GM21423 (cell line): ENCODE data around the gene LHX3.

Experiments used
- ATAC-seq: cut with Tn5 transposase; IDR thresholded peaks from one replicate; pipeline ENCODE4 v1.9.1; 2021; ENCODE audit warnings: mild to moderate bottlenecking, moderate library complexity; ENCODE audit not compliant: unreplicated experiment

LHX3 gene

GRCh38 chr9:136204838-136205706, at the start of gene LHX3:
Gene LHX3, minus strand, starts transcription at chr9:136205128. Its CDS starts 116 bp downstream, at chr9:136205012.
- ATAC-seq: no peak

DNA sequence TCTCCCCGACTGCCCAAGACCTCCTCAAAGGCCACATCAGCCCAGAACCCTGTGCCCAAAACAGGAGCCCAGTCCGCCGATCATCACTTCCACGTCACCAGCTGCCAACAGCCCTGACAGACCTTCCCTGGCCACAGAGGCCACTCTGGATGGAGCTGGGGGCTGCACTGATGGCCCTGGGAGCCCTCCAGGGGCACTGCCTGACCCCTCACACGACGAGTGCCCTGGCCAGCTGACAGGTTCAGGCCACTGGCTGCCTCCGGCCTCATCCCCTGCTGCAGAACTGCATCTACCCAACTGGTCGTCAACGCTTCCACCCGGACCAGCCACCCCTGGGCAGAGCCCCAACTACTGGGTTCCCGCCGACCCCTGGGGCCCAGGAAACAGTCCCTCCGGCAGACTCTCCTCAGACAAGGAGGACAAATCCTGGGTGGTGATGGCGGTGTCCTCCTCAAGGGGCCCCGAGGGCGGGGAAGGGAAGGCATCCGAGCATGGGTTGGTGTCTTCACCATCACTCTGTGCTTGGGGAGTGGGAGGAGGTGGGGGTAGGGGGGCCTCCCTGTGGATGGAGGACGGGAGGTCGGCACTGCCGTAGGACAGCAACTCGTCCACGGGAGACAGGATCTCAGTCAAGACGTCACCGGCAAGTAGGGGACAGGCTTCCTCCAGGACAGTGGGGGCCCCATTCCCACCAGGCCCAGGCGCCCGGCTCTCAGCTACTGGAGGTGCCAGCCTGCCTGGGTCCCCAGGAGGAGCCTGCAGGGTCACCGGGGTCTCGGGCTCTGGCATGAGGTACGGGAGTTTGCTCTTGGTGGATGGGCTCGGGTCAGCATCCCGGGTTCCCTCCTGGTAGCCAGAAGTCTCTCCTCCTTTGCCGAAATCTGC, 48.6 kb upstream of the LHX3 start:
- no peak for ATAC-seq

DNA sequence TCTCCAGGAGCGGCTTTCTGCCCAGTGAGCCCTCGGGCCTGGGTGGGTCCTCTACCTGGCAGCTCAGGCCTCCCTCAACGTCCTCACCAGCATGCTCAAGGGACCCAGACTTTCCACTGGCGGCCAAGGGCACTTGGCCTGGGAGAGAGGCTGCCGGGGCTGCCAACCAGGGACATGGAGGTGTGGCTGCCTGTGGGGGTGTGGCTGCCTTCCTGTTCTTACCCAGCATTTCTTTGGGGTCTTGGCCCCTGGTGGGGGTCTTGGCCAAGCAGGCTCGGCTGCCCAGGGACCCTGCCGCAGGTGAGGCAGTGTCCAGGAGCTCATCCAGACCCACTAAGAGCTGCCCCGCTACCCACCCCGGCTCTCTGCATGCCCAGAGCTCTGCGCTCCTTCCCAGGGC, 47.9 kb upstream of the LHX3 start:
- ATAC-seq: no peak

DNA sequence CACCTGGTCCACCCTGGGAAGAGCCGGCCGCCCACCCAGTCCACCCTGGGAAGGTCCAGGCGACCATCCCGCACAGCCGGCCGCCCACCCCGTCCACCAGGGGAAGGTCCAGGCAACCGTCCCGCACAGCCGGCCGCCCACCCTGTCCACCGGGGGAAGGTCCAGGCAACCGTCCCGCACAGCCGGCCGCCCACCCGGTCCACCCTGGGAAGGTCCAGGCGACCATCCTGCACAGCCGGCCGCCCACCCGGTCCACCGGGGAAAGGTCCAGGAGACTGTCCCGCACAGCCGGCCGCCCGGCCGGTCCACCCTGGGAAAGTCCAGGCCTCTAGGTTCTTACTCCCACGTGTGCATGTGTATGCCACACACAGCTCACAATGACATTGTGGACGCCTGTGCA, 47.4 kb upstream of the LHX3 start:
- no peak for ATAC-seq

- ATAC-seq: no peak
Observed at GRCh38 chr9:136251264-136252115, 46.6 kb upstream of the LHX3 start.

DNA sequence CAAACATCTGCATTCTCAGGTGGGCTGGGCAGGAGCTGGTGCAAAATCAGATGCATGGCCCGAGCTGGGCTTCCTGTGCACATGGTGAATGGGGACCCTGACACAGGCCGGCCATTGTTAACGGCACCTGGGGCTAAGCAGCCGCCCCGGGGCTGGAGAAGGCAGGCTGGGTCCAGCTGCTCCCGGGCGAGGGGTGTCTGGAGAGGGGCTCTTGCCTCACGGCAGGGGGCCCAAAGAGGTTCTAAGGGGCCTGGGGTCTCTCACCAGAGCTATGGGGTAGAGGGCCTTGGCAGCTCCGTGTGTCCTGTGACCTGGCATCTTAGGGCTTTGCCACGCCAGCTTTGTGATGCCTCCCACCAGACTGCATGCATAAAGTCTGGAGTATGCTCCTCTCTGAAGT, 45.7 kb upstream of the LHX3 start:
- no peak for ATAC-seq

DNA sequence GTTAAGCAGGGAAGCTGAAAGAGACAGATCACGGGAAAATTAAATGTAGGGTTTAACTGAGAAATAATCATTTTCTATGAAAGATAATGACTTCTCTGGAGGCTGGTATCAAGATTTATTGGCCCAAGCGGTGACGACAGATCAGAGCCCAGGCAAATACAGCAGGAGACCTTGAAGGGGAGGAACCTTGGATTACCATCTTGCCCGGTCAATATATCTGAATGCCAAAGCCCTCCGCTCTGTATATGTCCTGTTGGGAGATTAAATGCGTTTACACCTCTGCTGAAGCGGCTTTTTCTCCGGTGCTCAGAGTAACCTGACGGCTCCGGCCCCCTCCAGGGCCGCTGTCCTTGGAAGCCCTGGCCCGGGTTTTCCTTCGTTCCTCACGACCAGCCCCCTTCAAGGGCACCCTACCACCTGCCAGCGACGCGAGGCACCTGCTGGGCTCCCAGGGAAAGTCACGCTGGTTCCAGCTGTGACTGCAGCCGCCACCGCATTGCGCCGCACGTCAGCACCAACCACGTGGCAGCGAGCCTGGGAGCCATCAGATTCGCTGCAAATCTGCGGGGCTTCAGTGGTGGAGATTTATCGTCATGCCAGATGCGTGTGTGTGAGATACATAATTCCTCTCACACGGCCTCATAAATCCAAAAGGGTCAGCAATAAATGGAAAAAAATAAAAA, 45.1 kb upstream of the LHX3 start:
- no peak for ATAC-seq

- ATAC-seq: no peak
Observed at GRCh38 chr9:136248951-136249876, 44.3 kb upstream of the LHX3 start.

GRCh38 chr9:136247947-136248637, 43.2 kb upstream of the LHX3 start:
- no peak for ATAC-seq

DNA sequence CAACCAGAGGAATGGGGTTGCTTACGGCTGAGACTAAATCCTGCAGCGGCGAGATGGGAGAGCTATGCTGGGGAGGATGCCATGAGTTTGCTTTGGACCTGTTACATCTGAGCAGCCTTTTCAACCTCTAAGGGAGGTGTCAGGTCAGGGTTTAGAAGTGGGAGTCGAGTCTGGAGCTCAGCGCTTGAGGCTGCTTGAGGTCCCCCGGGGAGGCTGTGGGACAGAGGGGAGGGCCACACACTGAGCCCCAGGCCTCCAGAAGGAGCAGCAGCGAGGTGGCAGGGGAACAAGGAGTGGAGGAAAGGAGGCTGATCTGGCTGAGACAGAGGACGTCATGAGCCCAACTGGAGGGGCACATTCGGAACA, 42.6 kb upstream of the LHX3 start:
- ATAC-seq: no peak

DNA sequence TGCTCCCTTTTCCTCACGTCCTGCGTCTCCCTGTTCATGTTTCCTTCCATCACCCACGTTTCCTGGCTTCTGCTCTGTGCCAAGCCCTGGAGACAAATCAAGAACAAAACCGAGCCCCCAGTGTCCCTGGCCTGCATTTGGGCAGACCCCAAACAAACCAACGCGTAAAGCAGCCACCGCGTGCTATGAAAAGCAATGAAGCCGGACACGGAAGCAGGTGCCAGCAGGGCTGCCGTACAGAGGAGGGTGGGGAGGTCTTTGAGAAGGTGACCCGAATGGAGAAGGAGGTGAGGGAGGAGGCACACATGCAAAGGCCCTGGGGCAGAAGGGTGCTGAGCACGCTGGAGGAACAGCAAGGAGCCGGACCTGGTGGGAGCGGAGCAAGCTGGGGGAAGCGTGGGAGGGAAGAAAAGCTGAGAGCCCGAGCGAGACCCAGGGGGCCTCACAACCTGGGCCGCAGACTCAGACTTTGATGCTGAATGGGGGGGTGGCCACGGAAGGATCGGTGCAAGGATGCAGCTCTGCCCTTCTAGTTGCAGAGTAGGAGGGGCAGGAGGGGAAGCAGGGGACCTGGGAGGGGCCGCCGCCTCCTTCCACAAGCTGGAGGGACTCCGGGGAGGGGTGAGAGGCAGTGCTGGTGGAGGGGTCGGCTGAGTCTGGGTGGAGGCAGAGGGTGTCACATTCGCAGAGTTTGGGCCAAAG, 42.1 kb upstream of the LHX3 start:
- ATAC-seq: no peak

DNA sequence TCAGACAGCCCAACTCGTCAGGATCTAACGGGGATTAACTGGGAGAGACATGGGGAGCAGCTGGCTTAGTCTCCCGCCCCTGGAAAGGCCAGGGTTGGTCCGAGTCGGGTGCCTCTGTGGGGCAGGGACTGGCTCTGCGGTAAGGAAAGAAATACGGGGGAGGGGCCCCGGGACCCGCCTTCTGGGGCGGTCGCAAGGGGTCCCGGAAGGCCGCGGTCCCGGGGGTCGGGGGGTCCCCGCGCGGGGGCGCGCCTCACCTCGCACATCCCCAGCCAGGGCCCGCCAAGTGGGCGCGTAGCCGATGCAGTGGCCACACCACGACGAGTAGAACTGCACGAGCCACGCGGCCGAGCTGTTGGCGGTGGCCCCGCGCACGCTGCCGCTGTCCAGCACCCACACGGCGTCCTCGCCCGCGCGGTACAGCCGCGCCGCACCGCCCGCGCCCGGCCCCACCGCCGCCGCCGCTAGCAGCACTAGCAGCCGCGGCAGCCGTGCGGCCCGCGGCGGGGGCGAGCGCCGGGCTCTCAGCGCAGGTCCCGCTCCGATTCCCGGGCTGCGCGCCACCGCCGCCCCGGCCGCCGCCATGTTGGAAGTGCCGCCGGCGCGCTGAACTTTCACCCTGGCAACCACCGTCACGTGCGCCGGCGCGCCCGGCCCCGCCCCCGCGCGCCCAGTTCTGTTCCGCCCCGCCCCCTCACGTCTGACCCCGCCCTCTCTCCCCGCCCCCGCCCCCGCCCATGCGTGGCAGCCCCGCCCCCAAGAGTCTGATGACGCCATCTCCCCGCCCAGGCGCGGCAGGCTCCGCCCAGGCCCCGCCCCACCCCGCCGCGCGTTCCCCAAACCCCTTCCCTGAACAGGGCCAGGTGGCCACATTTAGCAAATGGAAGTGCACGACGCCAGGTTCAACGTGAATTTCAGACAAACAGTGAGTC, 40.6 kb upstream of the LHX3 start, which contains the start of gene QSOX2:
Gene QSOX2, minus strand, starts transcription at position 594 of the 932 bp plus-strand sequence. Its CDS starts 9 bp downstream, at position 585.
- peak; percentile 57 for ATAC-seq

GRCh38 chr9:136244969-136245218, 40.0 kb upstream of the LHX3 start:
- ATAC-seq: no peak

GRCh38 chr9:136244122-136244968, 39.4 kb upstream of the LHX3 start:
- peak; percentile 29 for ATAC-seq

GRCh38 chr9:136243631-136244030, 38.7 kb upstream of the LHX3 start:
- ATAC-seq: peak; percentile 28

GRCh38 chr9:136242918-136243525, 38.1 kb upstream of the LHX3 start:
- ATAC-seq: no peak
